HG03196 (cell line): ENCODE data around the gene CCK.

ENCODE experiments used
- ATAC-seq: cut with Tn5 transposase; IDR thresholded peaks from one replicate; pipeline ENCODE4 v1.9.1; 2021; ENCODE audit not compliant: unreplicated experiment

CCK gene

GRCh38 chr3:42226470-42227425 lies 39.2 kb downstream of the CCK start:
- no peak for ATAC-seq

DNA sequence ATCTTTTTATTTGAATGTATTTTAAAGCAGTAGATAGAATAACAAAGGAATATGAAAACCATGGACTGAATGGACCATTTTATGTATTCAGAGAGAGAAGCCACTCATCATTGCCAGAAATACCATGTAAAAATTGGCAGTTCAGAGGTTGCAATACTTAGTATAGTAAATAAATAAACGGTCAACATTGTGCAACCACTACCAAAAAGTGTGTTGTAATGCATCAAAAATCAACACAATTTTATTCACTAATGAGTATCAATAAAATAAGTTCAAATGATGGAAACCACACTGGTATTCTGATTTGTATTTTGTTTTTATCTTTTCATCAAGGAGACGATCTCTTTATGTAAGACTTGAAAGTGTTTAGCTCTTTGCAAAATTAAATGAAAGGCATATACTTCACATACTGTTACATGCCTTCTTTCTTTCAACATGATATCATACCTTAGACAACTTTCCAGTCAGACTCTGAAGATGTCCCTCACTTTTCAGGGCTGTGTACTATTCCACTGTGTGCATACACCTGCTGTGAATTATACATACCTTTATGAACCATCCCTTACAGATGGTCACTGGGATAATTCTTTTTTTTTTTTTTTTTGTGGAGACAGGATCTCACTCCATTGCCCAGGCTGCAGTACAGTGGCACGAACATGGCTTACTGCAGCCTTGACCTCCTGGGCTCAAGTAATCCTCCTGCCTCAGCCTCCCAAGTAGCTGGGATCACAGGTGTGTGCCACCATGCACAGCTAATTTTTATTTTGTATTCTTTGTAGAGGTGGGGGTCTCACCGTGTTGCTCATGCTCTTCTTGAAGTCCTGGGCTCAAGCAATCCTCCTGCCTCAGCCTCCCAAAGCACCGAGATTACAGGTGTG lies 40.3 kb downstream of the CCK start:
- ATAC-seq, result no peak

DNA sequence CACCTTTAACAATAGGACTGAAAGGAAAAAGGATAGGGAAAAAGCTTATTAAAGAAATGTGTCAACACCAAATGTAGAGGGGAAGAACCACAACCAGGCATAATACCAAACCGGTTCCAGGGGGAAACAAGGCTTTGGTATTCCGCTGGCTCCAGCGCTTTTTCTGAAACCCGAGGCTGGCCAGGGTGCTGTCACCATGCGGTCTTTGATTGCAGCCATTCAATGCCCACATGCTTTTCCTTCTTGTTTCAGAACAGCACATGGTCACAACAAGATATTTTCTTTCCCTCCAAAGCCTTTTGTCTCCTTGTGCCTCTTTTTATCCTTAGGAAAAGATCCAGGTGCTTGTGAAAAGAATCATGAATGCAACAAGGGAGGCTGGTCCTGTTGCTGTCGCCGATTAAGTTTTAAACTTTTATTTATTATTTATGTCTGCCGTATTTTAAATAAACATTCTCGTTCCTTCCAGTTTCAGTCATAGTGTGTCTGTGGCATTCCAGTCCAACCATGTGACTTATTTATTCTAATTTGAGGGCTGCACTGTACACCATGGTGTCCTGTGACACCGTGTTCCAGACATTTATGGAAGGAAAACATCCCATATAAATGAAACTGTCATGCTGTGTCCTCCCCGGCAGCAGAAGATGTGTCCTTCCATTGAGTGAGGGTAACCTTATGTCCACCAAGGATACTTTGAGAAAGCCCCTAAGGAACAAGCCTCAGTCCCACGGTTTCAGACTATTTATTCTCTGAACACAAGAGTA lies 41.1 kb downstream of the CCK start:
- no peak for ATAC-seq

DNA sequence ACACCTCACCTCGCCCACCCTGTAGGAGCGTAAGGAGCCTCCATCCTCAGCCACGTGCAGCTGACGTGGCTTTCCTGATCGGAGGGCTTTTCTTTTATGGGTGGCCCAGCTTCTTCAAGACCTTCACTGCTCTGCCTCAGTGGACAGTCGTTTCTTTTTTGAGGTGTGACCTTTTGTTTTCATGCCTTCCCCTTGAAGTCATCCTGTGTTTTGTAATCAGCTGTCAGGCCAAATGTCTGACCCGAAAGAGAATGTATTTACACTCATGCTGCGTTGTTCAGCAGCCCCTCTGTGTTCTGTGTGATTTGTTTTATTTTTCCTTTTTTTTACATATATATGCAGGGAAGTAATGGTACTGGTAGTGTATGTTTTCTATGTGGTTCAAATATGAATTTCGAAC lies 41.8 kb downstream of the CCK start:
- ATAC-seq, result no peak

- no peak for ATAC-seq
These were observed 42.9 kb downstream of the CCK start for GRCh38 chr3:42222942-42223693.

DNA sequence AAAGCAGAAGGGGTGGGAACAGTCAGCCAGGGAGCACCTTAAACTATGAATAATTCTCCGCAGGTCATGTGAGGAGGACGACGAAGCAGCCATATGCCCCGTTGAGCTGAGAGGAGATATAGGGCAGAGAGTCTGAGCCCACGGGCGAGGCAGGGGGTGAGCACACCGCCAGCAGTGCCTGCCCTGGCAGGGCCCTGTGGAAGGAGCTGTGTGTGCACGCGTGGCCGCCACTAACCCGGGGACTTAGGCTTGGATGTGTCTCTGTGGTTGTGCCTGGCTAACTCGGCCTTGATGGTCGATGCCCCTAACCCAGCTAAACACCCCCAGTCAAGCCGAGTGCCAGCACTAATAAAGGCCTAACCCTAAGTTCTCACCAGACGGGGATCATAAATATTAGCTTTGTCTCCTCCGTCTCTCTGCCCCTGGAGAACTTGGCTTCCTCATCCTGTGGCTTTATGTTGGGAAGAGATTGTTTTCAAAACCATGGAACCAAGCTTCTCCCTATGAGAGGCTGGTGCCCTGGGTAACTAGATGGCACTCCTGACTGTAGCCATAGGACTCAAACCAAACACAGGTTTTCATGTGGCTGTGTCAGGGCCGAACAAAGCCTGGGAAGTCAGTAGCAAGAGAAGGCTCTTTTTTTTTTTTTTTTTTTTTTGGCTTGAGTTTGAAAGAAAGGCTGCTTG lies 45.4 kb downstream of the CCK start:
- no peak for ATAC-seq

DNA sequence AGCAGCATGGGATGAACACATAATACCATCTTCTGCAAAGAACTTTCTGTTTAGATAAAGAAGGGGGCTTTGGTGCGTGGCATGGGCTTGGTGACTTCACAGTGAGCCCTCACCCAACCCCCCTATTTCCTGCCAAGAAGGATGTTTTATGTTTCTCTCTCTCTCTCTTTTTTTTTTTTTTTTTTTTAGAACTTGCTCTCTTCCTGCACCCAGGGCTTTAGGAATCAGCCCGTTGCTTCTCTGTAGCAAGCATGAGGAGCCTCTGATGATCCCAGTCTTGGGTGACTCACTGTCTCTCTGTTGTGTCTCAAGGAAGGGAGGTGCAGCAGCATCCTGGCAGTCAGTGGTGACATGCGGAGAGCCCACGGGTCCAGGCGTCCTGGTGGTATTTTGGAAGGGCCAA lies 49.1 kb downstream of the CCK start:
- no peak for ATAC-seq

GRCh38 chr3:42216302-42216701 lies 49.7 kb downstream of the CCK start:
- peak; percentile 50 for ATAC-seq

- ATAC-seq, result no peak
These were observed 51.3 kb downstream of the CCK start for GRCh38 chr3:42214565-42215283.

DNA sequence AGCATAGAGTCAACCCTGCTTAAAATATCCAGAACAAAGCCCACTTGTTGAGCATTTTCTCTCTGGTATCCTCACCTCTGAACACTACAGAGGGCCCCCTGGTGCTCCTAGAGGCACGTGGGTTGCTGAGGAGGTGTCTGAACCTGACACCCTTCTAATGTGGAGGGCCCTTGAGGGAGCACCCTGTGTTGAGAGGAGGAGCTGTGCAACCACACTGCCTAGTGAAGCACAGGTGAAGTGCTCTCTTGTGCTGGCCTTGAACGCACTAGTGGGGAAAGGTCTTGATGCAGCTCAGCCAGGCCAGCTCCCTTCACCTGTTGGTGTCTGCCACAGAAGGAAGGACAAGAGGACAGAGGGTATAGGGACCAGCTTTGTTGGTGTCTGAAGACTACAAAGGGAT lies 51.9 kb downstream of the CCK start:
- no peak for ATAC-seq

- ATAC-seq, result peak; percentile 47
These were observed 52.6 kb downstream of the CCK start for GRCh38 chr3:42213417-42213816.

DNA sequence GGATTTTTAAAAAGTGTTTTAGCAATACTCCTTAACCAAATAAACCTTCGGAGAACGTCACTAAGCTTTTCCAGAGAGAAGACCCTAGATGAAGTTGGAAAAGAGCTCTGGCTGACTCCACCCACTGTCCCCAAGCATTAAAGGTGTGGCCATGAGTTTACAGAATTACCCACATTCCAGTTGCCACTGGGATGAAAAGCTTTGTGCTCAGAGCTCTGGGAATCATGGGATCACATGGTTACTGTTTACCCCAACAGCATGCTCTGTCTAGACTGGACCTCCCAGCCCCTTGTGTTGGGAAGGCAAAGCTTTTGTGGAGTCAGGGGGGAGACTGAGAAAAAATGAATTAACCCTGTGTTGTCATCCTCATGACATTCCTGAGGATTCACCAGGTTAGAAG lies 55.3 kb downstream of the CCK start:
- ATAC-seq, result no peak

GRCh38 chr3:42209917-42210316 lies 56.1 kb downstream of the CCK start:
- ATAC-seq, result no peak
